Astrocyte (in vitro differentiated cells and primary cell): Measurements from ENCODE around the gene PCSK7.

Experiments
- EZH2 ChIP-seq: IDR thresholded peaks from 2 replicates; pipeline ENCODE4 v1.6.1; 2012; ENCODE audit warnings: mild to moderate bottlenecking, low read length, inconsistent platforms; ENCODE audit not compliant: insufficient read depth
- TF ChIP-seq, protein P1 (sequence below): IDR thresholded peaks from 2 replicates; pipeline ENCODE4 v1.5.1; 2011; ENCODE audit warnings: low read depth, mild to moderate bottlenecking, inconsistent platforms, low read length, moderate library complexity; ENCODE audit not compliant: insufficient read depth

DNA sequence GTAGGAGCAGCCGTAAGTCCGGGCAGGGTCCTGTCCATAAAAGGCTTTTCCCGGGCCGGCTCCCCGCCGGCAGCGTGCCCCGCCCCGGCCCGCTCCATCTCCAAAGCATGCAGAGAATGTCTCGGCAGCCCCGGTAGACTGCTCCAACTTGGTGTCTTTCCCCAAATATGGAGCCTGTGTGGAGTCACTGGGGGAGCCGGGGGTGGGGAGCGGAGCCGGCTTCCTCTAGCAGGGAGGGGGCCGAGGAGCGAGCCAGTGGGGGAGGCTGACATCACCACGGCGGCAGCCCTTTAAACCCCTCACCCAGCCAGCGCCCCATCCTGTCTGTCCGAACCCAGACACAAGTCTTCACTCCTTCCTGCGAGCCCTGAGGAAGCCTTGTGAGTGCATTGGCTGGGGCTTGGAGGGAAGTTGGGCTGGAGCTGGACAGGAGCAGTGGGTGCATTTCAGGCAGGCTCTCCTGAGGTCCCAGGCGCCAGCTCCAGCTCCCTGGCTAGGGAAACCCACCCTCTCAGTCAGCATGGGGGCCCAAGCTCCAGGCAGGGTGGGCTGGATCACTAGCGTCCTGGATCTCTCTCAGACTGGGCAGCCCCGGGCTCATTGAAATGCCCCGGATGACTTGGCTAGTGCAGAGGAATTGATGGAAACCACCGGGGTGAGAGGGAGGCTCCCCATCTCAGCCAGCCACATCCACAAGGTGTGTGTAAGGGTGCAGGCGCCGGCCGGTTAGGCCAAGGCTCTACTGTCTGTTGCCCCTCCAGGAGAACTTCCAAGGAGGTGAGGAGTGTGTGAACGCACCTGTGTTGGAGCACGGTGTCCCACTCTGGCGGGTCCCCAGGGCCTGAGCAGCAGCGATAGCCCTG, 32.6 kb downstream of the PCSK7 start, which contains the start of gene TAGLN:
- TF ChIP-seq, protein P1, sequence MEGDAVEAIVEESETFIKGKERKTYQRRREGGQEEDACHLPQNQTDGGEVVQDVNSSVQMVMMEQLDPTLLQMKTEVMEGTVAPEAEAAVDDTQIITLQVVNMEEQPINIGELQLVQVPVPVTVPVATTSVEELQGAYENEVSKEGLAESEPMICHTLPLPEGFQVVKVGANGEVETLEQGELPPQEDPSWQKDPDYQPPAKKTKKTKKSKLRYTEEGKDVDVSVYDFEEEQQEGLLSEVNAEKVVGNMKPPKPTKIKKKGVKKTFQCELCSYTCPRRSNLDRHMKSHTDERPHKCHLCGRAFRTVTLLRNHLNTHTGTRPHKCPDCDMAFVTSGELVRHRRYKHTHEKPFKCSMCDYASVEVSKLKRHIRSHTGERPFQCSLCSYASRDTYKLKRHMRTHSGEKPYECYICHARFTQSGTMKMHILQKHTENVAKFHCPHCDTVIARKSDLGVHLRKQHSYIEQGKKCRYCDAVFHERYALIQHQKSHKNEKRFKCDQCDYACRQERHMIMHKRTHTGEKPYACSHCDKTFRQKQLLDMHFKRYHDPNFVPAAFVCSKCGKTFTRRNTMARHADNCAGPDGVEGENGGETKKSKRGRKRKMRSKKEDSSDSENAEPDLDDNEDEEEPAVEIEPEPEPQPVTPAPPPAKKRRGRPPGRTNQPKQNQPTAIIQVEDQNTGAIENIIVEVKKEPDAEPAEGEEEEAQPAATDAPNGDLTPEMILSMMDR = no peak
- TF ChIP-seq EZH2 = no peak
